CD14-positive monocyte (primary cell): ENCODE data around the gene SGSH. TPM values are rescaled to one million over a fixed set of nuclear protein-coding genes. Genes with fewer than 3 reads are reported as not detected.

Experiments used
- DNase-seq, 3 donors: peaks; one replicate each; pipeline ENCODE4 v3.0.0-alpha.2; 2011 to 2022
- H2AFZ ChIP-seq: 2 replicates; pipeline ENCODE4 v1.6.0; 2012; ENCODE audit warnings: mild to moderate bottlenecking, low read depth, low read length, inconsistent platforms; ENCODE audit not compliant: insufficient read depth, poor library complexity, severe bottlenecking
- H3K27ac ChIP-seq, 2 donors: 1 replicate in 1 of 2; 2 replicates in 1 of 2; pipeline ENCODE4 v1.5.1; 2012 to 2013; ENCODE audit warnings: low read length in 2 of 2, control low read depth in 1 of 2, inconsistent platforms in 1 of 2, low read depth in 1 of 2, mild to moderate bottlenecking in 1 of 2
- H3K27me3 ChIP-seq, 2 donors: one replicate each; pipeline versions ENCODE4 v1.6.0 to v1.6.1; 2011 to 2013; ENCODE audit warnings: low read length in 2 of 2; ENCODE audit not compliant: control insufficient read depth in 2 of 2, insufficient read depth in 2 of 2
- H3K36me3 ChIP-seq, 2 donors: replicated peaks in 1 of 2; 1 replicate in 1 of 2; 2 replicates in 1 of 2; pipeline versions ENCODE4 v1.5.1 to v1.6.1; 2012 to 2013; ENCODE audit warnings: low read length in 2 of 2, control low read depth in 1 of 2, inconsistent platforms in 1 of 2, mild to moderate bottlenecking in 1 of 2; ENCODE audit not compliant: insufficient read depth in 2 of 2, control insufficient read depth in 1 of 2
- H3K4me1 ChIP-seq, 2 donors: 1 replicate in 1 of 2; 2 replicates in 1 of 2; pipeline versions ENCODE4 v1.5.1 to v1.6.1; 2012 to 2013; ENCODE audit warnings: low read length in 2 of 2, control low read depth in 1 of 2, inconsistent platforms in 1 of 2, mild to moderate bottlenecking in 1 of 2, moderate library complexity in 1 of 2; ENCODE audit not compliant: insufficient read depth in 2 of 2, control insufficient read depth in 1 of 2
- H3K4me2 ChIP-seq: replicated peaks from 2 replicates; pipeline ENCODE3; 2012; ENCODE audit warnings: low read length, moderate library complexity, mild to moderate bottlenecking; ENCODE audit not compliant: poor library complexity, severe bottlenecking; ENCODE audit errors: extremely low read depth
- H3K4me3 ChIP-seq, 3 experiments: fragments of 200-600 bp in 1 of 3; sonication (generic) in 1 of 3; replicated peaks in 1 of 3; 1 replicate in 2 of 3; 2 replicates in 1 of 3; pipeline ENCODE4 v1.5.1; 2011 to 2013; ENCODE audit warnings: low read length in 3 of 3, mild to moderate bottlenecking in 3 of 3, control low read depth in 2 of 3, low read depth in 2 of 3, inconsistent platforms in 1 of 3, moderate library complexity in 1 of 3
- H3K79me2 ChIP-seq: 2 replicates; pipeline ENCODE4 v1.6.0; 2012; ENCODE audit warnings: mild to moderate bottlenecking, control low read depth, inconsistent platforms, low read length, moderate library complexity; ENCODE audit not compliant: insufficient read depth
- H3K9ac ChIP-seq: 2 replicates; pipeline ENCODE4 v1.6.0; 2017; ENCODE audit warnings: low read length, mild to moderate bottlenecking; ENCODE audit not compliant: insufficient read depth, poor library complexity, severe bottlenecking
- H3K9me3 ChIP-seq, 2 donors: replicated peaks in 1 of 2; 1 replicate in 1 of 2; 2 replicates in 1 of 2; pipeline versions ENCODE4 v1.5.1 to v1.6.1; 2012 to 2013; ENCODE audit warnings: low read length in 2 of 2, control low read depth in 1 of 2; ENCODE audit not compliant: control insufficient read depth in 1 of 2, insufficient read depth in 1 of 2
- H4K20me1 ChIP-seq: 2 replicates; pipeline ENCODE4 v1.6.0; 2012; ENCODE audit warnings: mild to moderate bottlenecking, low read length, control low read depth, moderate library complexity; ENCODE audit not compliant: insufficient read depth
- H3K27ac Mint-ChIP-seq, 7 donors: one replicate each; pipeline ENCODE4 v1.8.0; 2020; ENCODE audit warnings: mild to moderate bottlenecking in 7 of 7, mixed read lengths in 7 of 7, moderate library complexity in 6 of 7, inconsistent platforms in 2 of 7
- H3K27me3 Mint-ChIP-seq, 3 donors: one replicate each; pipeline ENCODE4 v1.8.0; 2021 to 2022; ENCODE audit warnings: low read depth in 3 of 3, mild to moderate bottlenecking in 3 of 3, mixed read lengths in 3 of 3, moderate library complexity in 3 of 3, inconsistent platforms in 1 of 3
- H3K36me3 Mint-ChIP-seq, 2 donors: one replicate each; pipeline ENCODE4 v1.8.0; 2020; ENCODE audit warnings: mixed read lengths in 2 of 2, inconsistent platforms in 1 of 2, mild to moderate bottlenecking in 1 of 2
- H3K4me1 Mint-ChIP-seq: one replicate; pipeline ENCODE4 v1.8.0; 2020; ENCODE audit warnings: mild to moderate bottlenecking, mixed read lengths
- H3K4me3 Mint-ChIP-seq, 2 donors: one replicate each; pipeline ENCODE4 v1.8.0; 2020; ENCODE audit warnings: mild to moderate bottlenecking in 2 of 2, mixed read lengths in 2 of 2, moderate library complexity in 1 of 2
- H3K9me3 Mint-ChIP-seq, 7 donors: one replicate each; pipeline ENCODE4 v1.8.0; 2020 to 2022; ENCODE audit warnings: mixed read lengths in 7 of 7, mild to moderate bottlenecking in 6 of 7, moderate library complexity in 6 of 7, inconsistent platforms in 2 of 7
- WGBS: methylation state at CpG from one replicate; pipeline ENCODE4 v1.1.5; 2013; ENCODE audit warnings: missing lambda C conversion rate; ENCODE audit not compliant: insufficient coverage; 5-methylcytosine and 5-hydroxymethylcytosine counted together
- intact Hi-C, 2 donors: fragments of 100-400 bp; cut with micrococcal nuclease; formaldehyde crosslinking; loops; one replicate each; pipeline versions ENCODE4 v1.15.0 to v1.15.1; 2023
- polyA plus RNA-seq, 3 donors: library from polyadenylated mRNA; depleted of rRNA in 1 of 3; unstranded in 2 of 3; stranded (reverse) in 1 of 3; fragments of 300-500 nt in 2 of 3; fragments of >200 nt in 1 of 3; fragmentation: Illumina TruSeq in 2 of 3; gene quantifications; 1 replicate in 2 of 3; 2 replicates in 1 of 3; pipeline ENCODE4 v1.2.3, GENCODE V29; 2012 to 2021
- TF ChIP-seq, protein P1 (sequence below): fragments of 200-600 bp; IDR thresholded peaks from one replicate; pipeline ENCODE4 v1.8.0; 2022; ENCODE audit warnings: antibody characterized with exemption, mild to moderate bottlenecking

Gene SGSH
- polyA plus RNA-seq, 3 donors = 21.1 to 193 (median 31.3) TPM

DNA sequence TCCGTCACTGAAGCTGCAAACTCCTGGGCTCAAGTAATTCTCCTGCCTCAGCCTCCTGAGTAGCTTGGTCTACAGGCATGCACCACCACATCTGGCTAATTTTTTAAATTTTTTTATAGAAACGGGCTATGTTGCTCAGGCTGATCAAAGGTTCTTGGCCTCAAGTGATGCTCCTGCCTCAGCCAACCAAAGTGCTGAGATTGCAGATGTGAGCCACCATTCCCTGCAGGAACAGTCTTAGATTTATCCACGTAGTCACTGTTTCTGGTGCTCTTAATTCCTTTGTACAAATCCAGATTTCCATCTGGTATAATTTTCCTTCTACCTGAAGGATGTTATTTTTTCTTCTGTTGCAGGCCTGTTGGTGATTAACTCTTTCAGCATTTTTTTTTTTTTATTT, 13.1 kb upstream of the SGSH start:
- Mint-ChIP-seq H3K9me3 (peaks cover 20 to 45% (median 36%) of the 10 kb centered on the region in 7 donors), H3K4me1 (no peaks in the 10 kb centered on the region), H3K27ac (no peak overlapping the region), H3K27me3 (peaks cover 13 to 20% (median 14%) of the 10 kb centered on the region in 3 donors), H3K36me3 (peaks cover 27 to 33% of the 10 kb centered on the region in 2 donors), H3K4me3 (no peak overlapping the region)
- H3K27me3 ChIP-seq = no peaks in the 10 kb centered on the region
- WGBS = 100% methylated on average over 3 of the region's 3 CpGs
- H2AFZ ChIP-seq = no peak overlapping the region
- no peak overlapping the region for H3K4me3 ChIP-seq
- DNase-seq = no peak
- no peak overlapping the region for H3K9ac ChIP-seq
- H3K4me2 ChIP-seq = no peak overlapping the region
- no peaks in the 10 kb centered on the region for H3K79me2 ChIP-seq
- TF ChIP-seq, protein P1, sequence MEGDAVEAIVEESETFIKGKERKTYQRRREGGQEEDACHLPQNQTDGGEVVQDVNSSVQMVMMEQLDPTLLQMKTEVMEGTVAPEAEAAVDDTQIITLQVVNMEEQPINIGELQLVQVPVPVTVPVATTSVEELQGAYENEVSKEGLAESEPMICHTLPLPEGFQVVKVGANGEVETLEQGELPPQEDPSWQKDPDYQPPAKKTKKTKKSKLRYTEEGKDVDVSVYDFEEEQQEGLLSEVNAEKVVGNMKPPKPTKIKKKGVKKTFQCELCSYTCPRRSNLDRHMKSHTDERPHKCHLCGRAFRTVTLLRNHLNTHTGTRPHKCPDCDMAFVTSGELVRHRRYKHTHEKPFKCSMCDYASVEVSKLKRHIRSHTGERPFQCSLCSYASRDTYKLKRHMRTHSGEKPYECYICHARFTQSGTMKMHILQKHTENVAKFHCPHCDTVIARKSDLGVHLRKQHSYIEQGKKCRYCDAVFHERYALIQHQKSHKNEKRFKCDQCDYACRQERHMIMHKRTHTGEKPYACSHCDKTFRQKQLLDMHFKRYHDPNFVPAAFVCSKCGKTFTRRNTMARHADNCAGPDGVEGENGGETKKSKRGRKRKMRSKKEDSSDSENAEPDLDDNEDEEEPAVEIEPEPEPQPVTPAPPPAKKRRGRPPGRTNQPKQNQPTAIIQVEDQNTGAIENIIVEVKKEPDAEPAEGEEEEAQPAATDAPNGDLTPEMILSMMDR = no peak
- intact Hi-C loops = no loop called here
- H3K36me3 ChIP-seq = peaks cover 0 to 4% of the 10 kb centered on the region in 2 donors
- H3K9me3 ChIP-seq = peaks cover 22 to 26% of the 10 kb centered on the region in 2 donors
- H3K27ac ChIP-seq = no peak overlapping the region
- no peaks in the 10 kb centered on the region for H3K4me1 ChIP-seq
- no peaks in the 10 kb centered on the region for H4K20me1 ChIP-seq

DNA sequence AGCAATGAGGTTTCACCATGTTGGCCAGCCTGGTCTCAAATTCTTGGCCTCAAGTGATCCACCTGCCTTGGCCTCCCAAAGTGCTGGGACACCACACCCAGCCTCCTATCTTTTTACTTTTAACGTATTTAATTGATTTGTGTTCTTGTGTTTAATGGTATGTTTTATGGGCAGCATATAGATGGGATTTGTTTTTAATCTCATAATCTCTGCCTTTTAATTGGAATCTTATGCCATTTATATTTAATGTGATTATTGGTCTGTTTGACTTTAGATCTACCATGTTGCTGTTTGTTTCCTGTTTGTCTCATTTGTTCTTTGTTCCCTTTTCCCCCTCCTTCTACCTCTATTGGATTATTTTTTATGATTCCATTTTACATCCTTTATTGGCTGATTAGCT, 12.3 kb upstream of the SGSH start:
- peaks cover 20 to 45% (median 36%) of the 10 kb centered on the region in 7 donors for H3K9me3 Mint-ChIP-seq
- no peaks in the 10 kb centered on the region for H3K79me2 ChIP-seq
- no peaks in the 10 kb centered on the region for H4K20me1 ChIP-seq
- no peak overlapping the region for H3K27ac ChIP-seq
- peaks cover 0 to 4% of the 10 kb centered on the region in 2 donors for H3K36me3 ChIP-seq
- no peaks in the 10 kb centered on the region for H3K4me1 Mint-ChIP-seq
- H3K4me2 ChIP-seq = no peak overlapping the region
- H3K27me3 Mint-ChIP-seq = peaks cover 14 to 22% (median 15%) of the 10 kb centered on the region in 3 donors
- intact Hi-C loops = no loop called here
- TF ChIP-seq, protein P1 = no peak
- no peak for DNase-seq
- WGBS = no CpG with 5 or more reads among the region's 1 CpG
- H2AFZ ChIP-seq = no peak overlapping the region
- peak overlapping the region in 1 of 2 donors; percentile 14 for H3K4me3 Mint-ChIP-seq
- H3K4me3 ChIP-seq = no peak overlapping the region
- H3K9ac ChIP-seq = no peak overlapping the region
- H3K36me3 Mint-ChIP-seq = peaks cover 23 to 28% of the 10 kb centered on the region in 2 donors
- no peaks in the 10 kb centered on the region for H3K27me3 ChIP-seq
- H3K9me3 ChIP-seq = peaks cover 22 to 26% of the 10 kb centered on the region in 2 donors
- H3K27ac Mint-ChIP-seq = no peak overlapping the region
- no peaks in the 10 kb centered on the region for H3K4me1 ChIP-seq
